Fibroblast of skin of abdomen (primary cell): ENCODE data around the gene MINK1. TPM values are rescaled to one million over a fixed set of nuclear protein-coding genes. Genes with fewer than 3 reads are reported as not detected.

Experiments used
- DNase-seq: peaks from one replicate; pipeline ENCODE4 v3.0.0-alpha.2; 2013
- polyA plus RNA-seq, 2 experiments: library from polyadenylated mRNA; unstranded; fragments of 120-200 nt; gene quantifications; one replicate each; pipeline ENCODE4 v1.2.1, GENCODE V29; 2013; ENCODE audit not compliant: insufficient read length in 2 of 2

MINK1 gene
- polyA plus RNA-seq (2013, experiment 1 of 2; ENCODE audit: insufficient read length), result 44.8 TPM
- 41.5 TPM for polyA plus RNA-seq (2013, experiment 2 of 2; ENCODE audit: insufficient read length)

GRCh38 chr17:4833178-4833940, at the start of gene MINK1:
Gene MINK1, plus strand, starts transcription at chr17:4833340. Its CDS starts 244 bp downstream, at chr17:4833584.
- peak; percentile 94 for DNase-seq

DNA sequence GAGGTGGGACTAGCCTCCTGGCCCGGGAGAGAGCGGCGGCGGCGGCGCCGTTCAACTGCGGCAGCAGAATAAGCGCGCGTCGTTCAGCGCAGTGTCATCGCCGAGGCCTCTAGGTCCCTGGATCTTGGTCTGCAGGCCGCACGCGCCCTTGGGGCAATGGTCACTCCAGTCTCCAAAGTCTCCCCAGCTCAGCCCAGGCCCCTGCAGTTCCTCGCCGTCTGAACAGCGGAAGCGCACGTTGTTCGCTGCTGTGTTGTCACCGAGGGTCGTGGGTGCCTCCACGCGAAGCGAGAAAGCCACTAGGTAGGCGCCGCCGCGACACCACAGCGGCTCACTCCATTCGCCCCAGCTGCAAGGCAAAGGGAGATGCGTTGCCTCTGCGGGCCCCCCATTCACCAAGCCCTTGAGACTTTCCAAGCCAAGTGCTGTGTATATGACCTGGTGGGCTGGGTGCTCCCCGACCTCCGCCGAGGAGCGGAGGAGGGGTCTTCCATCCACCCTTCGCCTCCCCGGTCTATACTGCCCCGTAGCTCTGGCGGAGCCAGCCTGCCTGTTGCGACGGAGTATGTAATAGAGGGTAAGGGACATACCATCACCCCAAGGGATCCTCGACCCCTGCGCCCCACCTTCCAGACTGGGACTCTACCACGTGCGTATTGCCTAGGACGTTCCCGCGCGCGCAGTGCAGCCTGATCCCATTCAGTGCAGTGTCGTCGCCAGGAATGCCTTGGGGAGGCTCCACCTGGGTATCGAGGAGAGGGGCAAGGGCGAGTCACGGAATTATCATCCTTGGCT, 47.6 kb upstream of the MINK1 start:
- DNase-seq, result no peak

- peak; percentile 18 for DNase-seq
These were observed 47.0 kb upstream of the MINK1 start, which contains the start of gene VMO1 for GRCh38 chr17:4786106-4786511. Gene VMO1, minus strand, starts transcription at chr17:4786364. Its CDS starts 12 bp downstream, at chr17:4786352.

GRCh38 chr17:4786516-4786915, 46.6 kb upstream of the MINK1 start:
- DNase-seq, result no peak

- no peak for DNase-seq
These were observed 44.9 kb upstream of the MINK1 start for GRCh38 chr17:4788159-4788806.

- DNase-seq, result no peak
These were observed 44.1 kb upstream of the MINK1 start, which contains the start of gene GLTPD2 for GRCh38 chr17:4788807-4789700. Gene GLTPD2, plus strand, starts transcription at chr17:4788964. Its CDS starts 48 bp downstream, at chr17:4789012.

- DNase-seq, result no peak
These were observed 43.5 kb upstream of the MINK1 start for GRCh38 chr17:4789701-4789950.

GRCh38 chr17:4789951-4790704, 43.0 kb upstream of the MINK1 start:
- DNase-seq, result peak; percentile 89

DNA sequence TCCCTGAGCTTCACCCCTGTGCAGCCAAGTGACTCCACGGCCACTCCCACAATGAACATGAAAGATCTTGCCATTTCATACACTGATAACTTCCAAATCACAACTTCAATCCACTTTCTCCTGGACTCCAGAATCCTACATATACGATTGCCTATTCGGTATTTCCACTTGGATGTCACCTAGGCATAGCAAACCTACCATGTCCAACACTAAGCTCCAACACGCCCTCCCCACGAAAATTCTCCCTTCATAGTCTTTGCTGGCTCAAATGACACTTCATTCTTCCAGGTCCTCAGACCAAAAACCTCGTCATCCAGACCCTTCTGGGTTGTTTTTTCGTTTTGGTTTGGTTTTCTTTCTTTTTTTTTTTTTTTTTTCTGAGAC, 42.4 kb upstream of the MINK1 start:
- DNase-seq, result no peak

- DNase-seq, result no peak
These were observed 38.0 kb upstream of the MINK1 start for GRCh38 chr17:4795168-4795567.

DNA sequence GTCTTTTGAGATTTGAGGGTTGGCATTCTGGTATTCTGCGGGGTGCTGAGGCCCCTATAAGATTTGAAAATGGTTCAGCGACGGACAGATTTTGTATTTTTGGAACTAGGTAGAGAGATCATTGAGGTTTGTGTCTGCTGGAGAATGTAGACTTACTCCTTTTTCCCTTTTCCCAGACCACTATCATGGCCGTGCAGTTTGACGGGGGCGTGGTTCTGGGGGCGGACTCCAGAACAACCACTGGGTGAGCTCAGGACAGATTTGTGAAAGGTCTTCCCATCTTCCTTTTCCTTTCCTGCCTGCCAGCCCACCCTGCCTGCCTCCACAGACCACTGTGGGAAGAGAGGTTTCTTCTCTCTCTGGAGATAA, 36.6 kb upstream of the MINK1 start:
- DNase-seq, result peak; percentile 27

DNA sequence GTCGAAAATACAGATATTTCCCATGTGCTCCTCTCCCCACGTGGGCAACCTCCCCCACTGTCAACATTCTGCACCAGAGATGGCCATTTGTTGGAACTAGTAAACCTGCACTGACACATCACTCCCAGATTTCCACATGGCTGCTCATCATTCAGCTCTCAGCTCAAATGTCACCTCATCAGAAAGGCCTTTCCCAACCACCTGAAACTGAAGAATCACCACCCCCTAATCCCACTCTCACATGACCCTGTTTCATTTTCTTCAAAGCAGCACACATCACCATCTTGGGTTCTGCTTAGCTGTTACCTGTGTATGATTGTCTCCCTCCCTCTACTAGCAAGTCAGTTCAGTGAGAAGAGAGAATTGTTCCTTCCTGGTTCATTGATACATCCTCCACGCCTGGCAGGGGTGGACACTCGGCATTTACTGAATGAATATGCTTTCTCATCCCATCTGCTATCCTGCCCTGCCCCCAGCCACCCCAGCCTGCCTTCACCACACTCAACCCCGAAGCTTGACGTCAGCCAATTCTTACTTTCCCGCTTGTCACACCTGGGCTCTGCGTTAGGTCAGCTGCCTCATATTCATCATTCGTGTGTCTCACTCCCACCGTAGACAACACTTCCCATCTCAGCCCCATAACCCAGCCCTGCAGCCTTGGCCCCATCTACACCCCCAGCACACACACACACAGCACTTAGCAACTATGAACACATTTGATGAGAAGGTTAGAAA, 32.5 kb upstream of the MINK1 start:
- no peak for DNase-seq

GRCh38 chr17:4802228-4802627, 30.9 kb upstream of the MINK1 start, which contains the start of gene C17orf114:
Gene C17orf114, minus strand, starts transcription at chr17:4802328.
- DNase-seq, result no peak

DNA sequence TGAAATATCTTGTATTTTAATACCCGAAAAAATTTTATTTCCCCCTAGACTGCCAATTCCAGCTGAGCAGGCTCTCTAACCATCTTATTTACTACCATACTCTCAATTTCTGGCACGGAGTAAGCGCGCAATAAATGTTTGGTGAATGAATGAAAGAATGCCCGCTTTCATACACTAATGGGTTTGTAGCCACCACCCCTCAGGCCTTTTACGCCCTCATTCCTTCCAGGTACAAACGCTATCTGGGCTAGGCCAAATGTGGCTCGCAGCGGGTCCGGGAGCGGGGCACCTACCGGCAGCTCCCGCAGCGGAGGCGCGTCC, 26.7 kb upstream of the MINK1 start:
- no peak for DNase-seq

GRCh38 chr17:4806777-4807604, 26.1 kb upstream of the MINK1 start, which contains the start of gene PLD2:
Gene PLD2, plus strand, starts transcription at chr17:4807152. Its CDS starts 621 bp downstream, at chr17:4807773.
- DNase-seq, result peak; percentile 80

DNA sequence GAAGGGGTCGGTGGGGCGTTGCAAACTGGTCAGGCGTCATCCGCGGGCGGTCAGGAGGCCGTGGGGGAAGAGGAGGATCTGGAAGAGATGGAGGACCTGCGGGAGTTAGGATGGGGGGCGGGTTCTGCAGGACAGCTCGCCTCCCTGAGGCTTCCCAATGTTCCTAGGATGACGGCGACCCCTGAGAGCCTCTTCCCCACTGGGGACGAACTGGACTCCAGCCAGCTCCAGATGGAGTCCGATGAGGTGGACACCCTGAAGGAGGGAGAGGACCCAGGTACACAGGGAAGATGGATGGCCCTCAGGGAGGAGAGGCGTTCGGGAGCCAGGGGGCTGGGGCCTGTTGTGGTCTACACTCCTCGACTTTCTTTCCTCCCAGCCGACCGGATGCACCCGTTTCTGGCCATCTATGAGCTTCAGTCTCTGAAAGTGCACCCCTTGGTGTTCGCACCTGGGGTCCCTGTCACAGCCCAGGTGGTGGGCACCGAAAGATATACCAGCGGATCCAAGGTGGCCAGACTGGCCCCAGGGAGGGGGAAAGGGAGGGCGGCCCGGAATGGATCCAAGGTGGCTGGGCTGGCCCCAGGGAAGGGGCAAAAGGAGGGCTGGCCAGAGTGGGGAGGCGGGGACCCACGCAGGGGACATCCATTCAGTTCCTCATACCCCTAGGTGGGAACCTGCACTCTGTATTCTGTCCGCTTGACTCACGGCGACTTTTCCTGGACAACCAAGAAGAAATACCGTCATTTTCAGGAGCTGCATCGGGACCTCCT, 25.3 kb upstream of the MINK1 start:
- DNase-seq, result no peak

- no peak for DNase-seq
These were observed 24.8 kb upstream of the MINK1 start for GRCh38 chr17:4808378-4808767.

DNA sequence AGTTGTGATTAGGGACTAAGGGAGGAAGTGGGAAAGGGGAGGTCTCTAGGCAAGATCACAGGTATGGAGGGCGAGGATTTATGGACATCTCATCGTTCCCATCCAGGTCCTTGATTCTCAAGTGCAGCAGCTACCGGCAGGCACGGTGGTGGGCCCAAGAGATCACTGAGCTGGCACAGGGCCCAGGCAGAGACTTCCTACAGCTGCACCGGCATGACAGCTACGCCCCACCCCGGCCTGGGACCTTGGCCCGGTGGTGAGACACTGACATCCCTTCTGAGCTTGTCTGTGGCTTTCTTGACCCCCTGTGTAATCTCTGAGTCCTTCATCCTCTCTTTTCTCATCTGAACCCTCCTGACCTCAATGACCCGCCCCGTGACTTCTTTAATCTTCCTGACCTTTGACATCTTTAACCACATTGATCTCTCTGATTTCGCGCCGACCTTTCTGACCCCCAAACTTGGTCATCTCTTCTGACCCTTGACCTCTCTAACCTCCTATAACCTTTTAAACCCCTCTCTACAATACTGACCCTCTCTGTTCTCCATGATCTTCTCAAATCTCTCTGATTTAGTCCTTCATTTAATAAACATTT, 22.3 kb upstream of the MINK1 start:
- DNase-seq, result no peak

DNA sequence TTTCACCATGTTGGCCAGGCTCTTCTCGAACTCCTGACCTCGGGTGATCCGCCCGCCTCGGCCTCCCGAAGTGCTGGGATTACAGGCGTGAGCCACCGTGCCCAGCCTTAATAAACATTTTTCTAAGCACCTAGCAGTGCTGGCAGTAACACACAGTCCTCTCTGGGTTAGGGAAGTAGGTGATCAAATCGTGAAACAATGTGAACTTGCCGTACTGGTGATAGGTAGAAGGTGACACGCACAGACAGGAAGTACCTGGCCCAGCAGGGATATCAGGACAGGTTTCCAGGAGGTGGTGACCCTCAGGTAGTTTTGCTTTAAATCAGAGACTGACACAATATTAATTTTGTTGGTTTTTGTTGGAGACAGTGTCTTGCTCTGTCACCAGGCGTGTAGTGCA, 21.7 kb upstream of the MINK1 start:
- no peak for DNase-seq
